Measurements from ENCODE around the gene C1orf52.
"Not testable (repeated sequence)": the region's sequence is repeated elsewhere in the genome, so short reads cannot be mapped to it uniquely, and the experiment has no call there.

The C1orf52 gene

DNA sequence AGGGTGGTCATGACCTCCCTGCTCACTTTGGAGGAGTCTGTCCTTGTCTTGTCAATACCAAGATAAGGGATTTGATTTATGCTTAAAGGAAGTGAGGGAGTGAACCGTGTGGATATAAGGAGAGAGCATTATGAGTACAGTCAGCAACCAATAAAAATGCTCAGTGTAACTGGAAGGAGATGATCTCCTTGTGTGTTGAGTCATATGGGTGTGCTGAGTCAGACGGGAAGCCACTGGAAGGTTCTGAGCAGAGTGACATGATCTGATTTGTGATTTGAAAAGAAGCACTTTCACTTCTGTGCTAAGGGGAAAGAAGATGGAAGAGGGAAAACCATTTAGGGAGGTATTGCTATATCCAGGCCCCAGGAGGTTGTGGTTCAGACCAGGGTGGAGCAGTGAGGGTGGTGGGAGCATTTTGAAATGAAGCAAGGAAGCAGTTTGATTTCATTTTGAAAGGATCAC is 19.4 kb upstream of the C1orf52 start:
- H3K4me3 ChIP-seq (ENCODE audit: low read depth, low read length): no peak overlapping the region

DNA sequence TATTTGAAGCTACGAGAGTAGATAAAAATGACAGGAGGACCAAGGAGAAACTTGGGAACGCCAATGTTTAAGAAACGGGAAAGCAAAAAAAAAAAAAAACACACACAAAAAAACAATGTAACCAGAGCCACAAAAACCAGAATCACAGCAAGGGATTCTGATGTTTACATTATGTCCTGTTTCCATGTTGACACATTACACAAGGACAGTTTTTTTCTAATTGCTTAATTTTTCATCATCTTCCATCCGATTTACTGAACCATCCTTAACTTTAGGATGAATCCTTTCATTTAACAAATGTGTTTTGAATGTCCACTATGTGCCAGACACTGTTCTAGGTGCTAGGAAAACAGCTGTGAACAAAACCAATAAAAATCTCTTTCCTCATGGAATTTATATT is 18.3 kb upstream of the C1orf52 start:
- no peak overlapping the region for H3K4me3 ChIP-seq (ENCODE audit: low read depth, low read length)

- peak overlapping the region; percentile 49 for H3K4me3 ChIP-seq (ENCODE audit: low read depth, low read length)
Measured at GRCh38 chr1:85276978-85277639, 17.6 kb upstream of the C1orf52 start.

GRCh38 chr1:85276215-85276977 is 16.9 kb upstream of the C1orf52 start, which contains the start of gene BCL10:
Gene BCL10, minus strand, starts transcription at chr1:85276632. Its CDS starts 280 bp downstream, at chr1:85276352.
- peak within 1 kb of the TSS; percentile 98 for H3K4me3 ChIP-seq (ENCODE audit: low read depth, low read length)

GRCh38 chr1:85275701-85276214 is 16.3 kb upstream of the C1orf52 start:
- H3K4me3 ChIP-seq (ENCODE audit: low read depth, low read length): peak overlapping the region; percentile 98

- H3K4me3 ChIP-seq (ENCODE audit: low read depth, low read length): peak overlapping the region; percentile 98
Measured at GRCh38 chr1:85274969-85275453, 15.5 kb upstream of the C1orf52 start.

DNA sequence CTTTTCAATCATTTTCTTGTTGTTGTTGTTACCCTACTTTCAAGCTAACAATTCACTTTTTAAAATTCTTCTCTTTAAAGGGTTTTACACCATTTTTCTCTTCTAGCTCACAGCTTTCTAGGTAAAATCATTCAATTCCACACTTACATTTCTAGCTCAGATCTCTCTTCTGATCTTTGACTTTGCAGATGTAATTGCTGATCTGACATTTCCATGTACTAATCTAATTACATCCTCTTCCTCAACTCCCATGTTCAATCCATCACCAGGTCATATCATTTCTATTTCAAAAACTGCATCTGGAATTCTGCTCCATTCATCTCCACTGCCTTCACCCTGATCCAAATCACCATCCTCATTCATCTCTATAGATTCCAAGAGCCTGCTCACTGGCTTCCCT is 13.9 kb upstream of the C1orf52 start:
- no peak overlapping the region for H3K4me3 ChIP-seq (ENCODE audit: low read depth, low read length)

GRCh38 chr1:85268801-85269585 is 9.5 kb upstream of the C1orf52 start:
- no peak overlapping the region for H3K4me3 ChIP-seq (ENCODE audit: low read depth, low read length)

GRCh38 chr1:85267313-85267712 is 7.9 kb upstream of the C1orf52 start:
- no peak overlapping the region for H3K4me3 ChIP-seq (ENCODE audit: low read depth, low read length)

DNA sequence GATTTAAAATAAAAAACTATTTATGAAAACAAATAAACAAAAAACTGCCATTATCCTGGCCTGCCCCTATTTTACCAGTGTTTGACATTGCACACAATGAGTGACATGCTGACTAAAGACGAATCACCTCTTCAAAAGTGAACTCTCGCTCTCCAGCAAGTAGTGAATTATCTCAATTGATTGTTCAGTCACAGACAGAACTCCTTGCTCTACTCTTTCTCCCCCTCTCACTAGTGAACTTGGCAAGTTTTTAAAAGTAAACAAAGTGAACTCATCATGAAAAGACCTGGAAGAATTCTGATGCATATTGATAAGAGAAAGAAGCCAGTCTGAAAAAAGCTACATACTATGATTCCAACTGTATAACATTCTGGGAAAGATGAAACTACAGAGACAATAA is 4.7 kb upstream of the C1orf52 start:
- H3K4me3 ChIP-seq (ENCODE audit: low read depth, low read length): no peak overlapping the region

DNA sequence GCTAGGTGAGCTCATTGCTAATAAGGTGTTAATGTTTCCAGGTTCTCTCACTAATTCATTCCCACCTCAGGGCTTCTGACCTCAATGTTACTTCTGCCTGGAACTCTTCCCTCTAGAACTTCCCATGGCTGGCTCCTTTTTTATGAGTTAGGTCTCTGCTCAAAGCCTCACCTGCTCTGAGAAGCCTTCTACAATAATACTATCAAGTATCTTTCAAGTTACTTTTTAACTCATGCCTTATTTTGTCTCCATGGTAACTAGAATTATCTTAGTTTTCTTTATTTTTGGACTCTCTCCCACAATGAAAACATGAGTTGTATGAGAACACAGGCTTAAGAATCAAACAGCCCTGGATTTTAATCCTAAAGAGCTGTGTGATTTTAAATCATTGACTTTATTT is 3.5 kb upstream of the C1orf52 start:
- H3K4me3 ChIP-seq (ENCODE audit: low read depth, low read length): no peak overlapping the region

GRCh38 chr1:85259912-85260274 is 431 bp upstream of the C1orf52 start:
- no peak overlapping the region for H3K4me3 ChIP-seq (ENCODE audit: low read depth, low read length)

DNA sequence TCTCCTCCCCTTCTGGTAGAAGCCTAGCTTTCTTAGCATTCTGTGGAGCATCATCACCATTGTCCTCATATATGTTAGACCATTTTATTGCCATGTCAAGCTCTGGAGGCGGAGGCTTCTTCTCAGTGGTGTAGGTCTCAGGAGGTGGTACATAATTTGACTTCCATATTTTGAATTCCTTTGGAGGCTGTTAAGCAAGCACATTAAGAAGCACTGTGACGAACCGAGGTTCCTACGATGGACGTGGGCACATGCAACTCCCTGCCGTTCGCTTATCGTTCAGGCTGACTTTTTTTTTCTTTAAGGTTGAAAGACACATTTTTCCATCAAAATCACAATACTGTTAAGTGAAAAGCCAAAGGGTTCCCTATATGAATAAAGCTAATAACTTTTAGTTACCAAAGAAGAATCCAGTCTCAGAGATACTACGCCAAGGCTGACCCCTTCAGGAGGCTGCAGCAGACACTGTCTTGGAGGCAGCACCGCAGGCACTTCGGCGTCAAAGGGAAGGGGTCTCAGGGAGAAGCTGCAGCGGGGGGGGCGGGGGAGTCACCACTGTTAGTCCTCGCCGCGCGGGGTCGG is 835 bp downstream of the C1orf52 start:
- H3K4me3 ChIP-seq (ENCODE audit: low read depth, low read length): peak overlapping the region; percentile 95

- H3K4me3 ChIP-seq (ENCODE audit: low read depth, low read length): not testable (repeated sequence)
Measured at GRCh38 chr1:85249042-85249441, 10.4 kb downstream of the C1orf52 start.

DNA sequence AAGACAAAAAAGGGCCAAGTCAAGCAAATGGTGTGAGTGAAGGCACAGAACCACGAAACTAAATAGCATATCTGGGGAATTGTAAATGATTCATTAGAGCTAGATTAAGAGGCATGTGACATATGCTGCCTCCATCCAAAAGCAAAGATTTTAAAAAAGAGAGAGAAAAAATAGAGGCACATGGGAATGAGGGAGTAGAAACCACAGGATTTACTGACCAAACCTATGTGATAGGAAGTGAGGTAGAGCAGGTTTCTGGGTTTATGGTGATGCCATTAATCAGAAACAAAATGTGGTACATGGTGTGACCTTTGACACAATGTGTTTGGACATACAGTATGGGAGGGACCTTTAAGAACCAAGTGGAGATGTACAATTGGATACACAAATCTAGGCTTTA is 13.6 kb downstream of the C1orf52 start:
- no peak overlapping the region for H3K4me3 ChIP-seq (ENCODE audit: low read depth, low read length)

DNA sequence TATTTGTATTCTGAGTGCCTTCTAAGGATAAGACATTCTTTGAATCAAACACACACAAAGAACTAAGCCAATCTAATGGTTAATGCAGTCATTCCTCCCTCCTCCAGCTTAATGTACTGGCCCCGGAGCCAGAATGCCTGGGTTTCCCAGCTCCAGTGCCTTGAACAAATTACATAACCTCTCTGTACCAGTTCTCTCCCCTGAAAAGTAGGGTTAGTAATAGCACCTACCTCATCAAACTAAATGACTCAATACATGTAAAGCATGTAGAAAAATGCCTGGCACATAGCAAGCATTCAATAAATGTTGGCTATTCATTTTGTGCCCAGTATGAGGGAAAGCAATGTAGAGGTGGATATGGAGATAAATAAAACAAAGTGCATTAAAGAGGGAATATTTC is 14.0 kb downstream of the C1orf52 start:
- no peak overlapping the region for H3K4me3 ChIP-seq (ENCODE audit: low read depth, low read length)

DNA sequence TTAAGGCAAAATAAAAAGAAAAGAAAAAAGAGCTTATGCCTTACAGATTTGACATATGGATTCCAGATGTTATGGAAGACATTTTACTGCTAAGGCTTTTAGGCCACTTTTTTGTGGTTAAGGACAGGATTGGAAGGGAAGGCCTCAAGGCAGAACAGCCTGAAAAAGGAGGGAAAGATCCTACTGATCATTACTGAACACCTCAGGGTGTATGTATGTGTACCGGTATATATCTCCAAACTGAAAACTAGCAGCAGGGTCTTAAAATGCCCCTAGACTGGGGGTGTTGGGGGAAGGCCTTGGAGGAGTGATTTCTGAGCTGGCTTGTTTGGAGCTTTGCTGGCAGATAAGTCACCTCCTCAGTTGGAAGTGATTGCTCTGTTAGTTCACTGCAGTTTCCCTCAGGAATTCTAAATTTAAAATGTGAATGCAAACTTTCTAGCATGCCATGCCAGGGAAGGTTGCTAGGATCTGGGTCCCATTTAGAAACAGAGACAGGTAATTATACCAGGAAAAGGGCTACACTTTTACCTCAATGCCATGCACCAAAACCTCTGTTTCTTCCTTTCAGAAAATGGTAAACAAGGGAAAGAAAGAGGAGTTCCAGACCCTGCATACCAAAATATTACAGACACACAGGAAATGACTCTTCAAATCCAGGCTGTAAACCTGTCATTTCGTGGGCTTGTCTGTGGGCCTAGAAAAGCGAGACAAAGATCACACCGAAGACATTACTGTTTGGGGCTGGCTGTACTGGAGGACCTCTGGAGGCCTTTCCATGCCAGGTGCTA is 15.0 kb downstream of the C1orf52 start:
- no peak overlapping the region for H3K4me3 ChIP-seq (ENCODE audit: low read depth, low read length)

GRCh38 chr1:85243372-85243771 is 16.1 kb downstream of the C1orf52 start:
- H3K4me3 ChIP-seq (ENCODE audit: low read depth, low read length): no peak overlapping the region

- H3K4me3 ChIP-seq (ENCODE audit: low read depth, low read length): no peak overlapping the region
Measured at GRCh38 chr1:85240643-85241042, 18.8 kb downstream of the C1orf52 start.

GRCh38 chr1:85240174-85240601 is 19.3 kb downstream of the C1orf52 start:
- no peak overlapping the region for H3K4me3 ChIP-seq (ENCODE audit: low read depth, low read length)
